ENCODE measurements around the gene MCC. TPM values are rescaled to one million over a fixed set of nuclear protein-coding genes. Genes with fewer than 3 reads are reported as not detected.

The MCC gene
- total RNA-seq, 2 experiments from 2014 or later = 0.25 TPM; not detected in 1

DNA sequence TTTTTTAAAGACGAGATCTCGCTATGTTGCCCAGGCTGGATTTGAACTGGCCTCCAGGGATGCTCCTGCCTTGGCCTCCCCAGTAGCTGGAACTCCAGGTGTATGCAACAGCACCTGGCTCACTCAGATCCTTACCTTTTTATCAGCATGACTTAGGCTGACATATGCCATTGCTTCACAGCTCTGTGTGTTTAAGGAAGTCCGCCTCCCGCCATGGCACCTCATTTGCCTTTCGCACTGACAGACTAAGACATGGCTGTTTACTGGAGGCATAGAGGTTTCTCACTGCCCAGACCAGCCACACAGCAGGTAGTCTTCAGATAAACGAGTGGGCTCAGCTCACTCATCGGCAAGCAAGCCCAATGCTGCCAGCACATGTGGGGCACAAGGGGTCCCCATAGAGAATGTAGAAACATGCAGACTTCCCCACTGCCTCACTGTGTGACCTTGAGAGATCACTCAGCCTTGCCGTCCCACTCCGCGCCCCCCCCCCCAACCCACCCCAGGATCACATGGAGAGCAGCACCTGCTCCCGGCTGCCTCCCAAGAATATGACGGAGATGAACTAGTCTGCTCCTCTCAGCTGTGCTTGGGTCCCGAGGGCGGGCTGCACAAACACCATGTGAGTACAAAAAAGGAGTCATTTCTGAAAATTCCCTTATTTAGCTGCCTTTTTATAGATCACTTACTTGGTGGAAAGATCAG, 448.9 kb downstream of the MCC start:
- Histone ChIP-seq H4K20me1 (ENCODE audit: insufficient read depth, low read length) (no peaks in the 10 kb centered on the region), H3K4me2 (ENCODE audit: low read length) (no peak overlapping the region), H2AFZ (ENCODE audit: low read length) (no peak overlapping the region), H3K36me3 (ENCODE audit: insufficient read depth, low read length) (no peaks in the 10 kb centered on the region), H3K9me2 (ENCODE audit: insufficient read depth, low read length) (no peaks in the 10 kb centered on the region), H3K4me3 (ENCODE audit: low read depth, low read length, poor library complexity, severe bottlenecking) (no peak overlapping the region), H3K79me2 (ENCODE audit: insufficient read depth, low read depth, low read length) (no peaks in the 10 kb centered on the region), H3K27ac (ENCODE audit: low read depth, low read length, poor library complexity, severe bottlenecking) (no peak overlapping the region), H3K4me1 (ENCODE audit: insufficient read depth, low read length, poor library complexity, severe bottlenecking) (no peaks in the 10 kb centered on the region), H3K9me3 (ENCODE audit: low read length) (no peaks in the 10 kb centered on the region)
- no TSS peak for BruUV-seq (replicated peaks)
- ChIA-PET POLR2A (no interaction called here), CTCF (ENCODE audit: unreplicated experiment) (interaction anchor here (0.7 kb wide), 1 partner anchor 9 kb away, joined by 3 read pairs; no protein-coding TSS in a partner anchor)
- no peak for TF ChIP-seq EZH2phosphoT487 (IDR thresholded peaks at IDR 0.05; ENCODE audit: borderline replicate concordance, low read depth, low read length)
- TF ChIP-seq, protein P1, sequence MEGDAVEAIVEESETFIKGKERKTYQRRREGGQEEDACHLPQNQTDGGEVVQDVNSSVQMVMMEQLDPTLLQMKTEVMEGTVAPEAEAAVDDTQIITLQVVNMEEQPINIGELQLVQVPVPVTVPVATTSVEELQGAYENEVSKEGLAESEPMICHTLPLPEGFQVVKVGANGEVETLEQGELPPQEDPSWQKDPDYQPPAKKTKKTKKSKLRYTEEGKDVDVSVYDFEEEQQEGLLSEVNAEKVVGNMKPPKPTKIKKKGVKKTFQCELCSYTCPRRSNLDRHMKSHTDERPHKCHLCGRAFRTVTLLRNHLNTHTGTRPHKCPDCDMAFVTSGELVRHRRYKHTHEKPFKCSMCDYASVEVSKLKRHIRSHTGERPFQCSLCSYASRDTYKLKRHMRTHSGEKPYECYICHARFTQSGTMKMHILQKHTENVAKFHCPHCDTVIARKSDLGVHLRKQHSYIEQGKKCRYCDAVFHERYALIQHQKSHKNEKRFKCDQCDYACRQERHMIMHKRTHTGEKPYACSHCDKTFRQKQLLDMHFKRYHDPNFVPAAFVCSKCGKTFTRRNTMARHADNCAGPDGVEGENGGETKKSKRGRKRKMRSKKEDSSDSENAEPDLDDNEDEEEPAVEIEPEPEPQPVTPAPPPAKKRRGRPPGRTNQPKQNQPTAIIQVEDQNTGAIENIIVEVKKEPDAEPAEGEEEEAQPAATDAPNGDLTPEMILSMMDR (conservative IDR thresholded peaks at IDR 0.05; ENCODE audit: low read length) = no peak
- intact Hi-C loops (cut with micrococcal nuclease; ENCODE audit: unreplicated experiment) = no loop called here
- no peak for DNase-seq (ENCODE audit: low spot score)

DNA sequence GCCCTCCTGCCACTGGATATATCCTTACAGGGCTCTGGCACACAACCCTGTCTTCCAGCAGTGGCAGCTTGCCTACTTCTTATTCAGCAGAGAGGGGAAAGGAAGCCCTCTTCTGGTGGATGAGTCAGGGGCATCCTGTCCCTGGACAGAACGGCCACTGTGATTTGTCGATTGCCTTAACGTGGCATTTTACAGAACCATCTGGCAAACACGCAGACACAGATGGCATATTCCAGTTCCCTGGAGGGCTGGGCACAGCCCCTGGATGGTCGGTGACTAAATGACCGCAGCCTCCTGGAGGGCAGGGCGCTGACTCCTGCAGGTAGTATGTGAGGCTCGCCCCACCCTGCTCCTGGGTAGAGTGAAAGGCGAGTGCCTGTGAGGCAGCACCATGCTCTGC, 449.5 kb downstream of the MCC start:
- no peak for TF ChIP-seq EZH2phosphoT487 (IDR thresholded peaks at IDR 0.05; ENCODE audit: borderline replicate concordance, low read depth, low read length)
- TF ChIP-seq, protein P1 (conservative IDR thresholded peaks at IDR 0.05; ENCODE audit: low read length) = no peak
- H3K9me3 ChIP-seq (ENCODE audit: low read length) = no peaks in the 10 kb centered on the region
- H2AFZ ChIP-seq (ENCODE audit: low read length) = no peak overlapping the region
- no peaks in the 10 kb centered on the region for H4K20me1 ChIP-seq (ENCODE audit: insufficient read depth, low read length)
- intact Hi-C loops (cut with micrococcal nuclease; ENCODE audit: unreplicated experiment) = no loop called here
- H3K4me2 ChIP-seq (ENCODE audit: low read length) = no peak overlapping the region
- no peaks in the 10 kb centered on the region for H3K36me3 ChIP-seq (ENCODE audit: insufficient read depth, low read length)
- no peaks in the 10 kb centered on the region for H3K4me1 ChIP-seq (ENCODE audit: insufficient read depth, low read length, poor library complexity, severe bottlenecking)
- no peaks in the 10 kb centered on the region for H3K79me2 ChIP-seq (ENCODE audit: insufficient read depth, low read depth, low read length)
- ChIA-PET CTCF (ENCODE audit: unreplicated experiment) (interaction anchor here (0.7 kb wide), 1 partner anchor 10 kb away, joined by 3 read pairs; no protein-coding TSS in a partner anchor), POLR2A (no interaction called here)
- no peak for DNase-seq (ENCODE audit: low spot score)
- H3K27ac ChIP-seq (ENCODE audit: low read depth, low read length, poor library complexity, severe bottlenecking) = no peak overlapping the region
- no peak overlapping the region for H3K4me3 ChIP-seq (ENCODE audit: low read depth, low read length, poor library complexity, severe bottlenecking)
- BruUV-seq (replicated peaks) = no TSS peak
- no peaks in the 10 kb centered on the region for H3K9me2 ChIP-seq (ENCODE audit: insufficient read depth, low read length)

DNA sequence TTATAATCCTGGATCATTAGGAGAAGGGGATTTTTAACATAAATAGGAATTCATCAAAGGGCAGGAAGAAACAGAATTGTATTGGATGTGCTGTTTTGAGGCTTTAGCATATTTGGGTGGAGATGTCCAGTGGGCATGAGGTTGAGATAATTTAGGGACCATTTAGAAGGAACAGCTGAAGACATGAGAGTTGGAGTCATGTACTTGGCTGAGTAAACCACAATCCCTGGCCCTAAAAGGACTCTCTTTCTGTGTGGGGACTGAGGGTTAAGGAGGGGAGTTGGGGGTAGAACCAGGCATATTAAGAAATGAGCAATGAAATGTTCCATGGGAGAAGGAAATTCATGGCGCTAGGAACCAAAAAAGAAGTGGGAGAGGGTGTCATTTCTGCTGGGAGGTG, 450.1 kb downstream of the MCC start:
- intact Hi-C loops (cut with micrococcal nuclease; ENCODE audit: unreplicated experiment) = no loop called here
- Histone ChIP-seq H2AFZ (ENCODE audit: low read length) (no peak overlapping the region), H3K27ac (ENCODE audit: low read depth, low read length, poor library complexity, severe bottlenecking) (no peak overlapping the region), H3K36me3 (ENCODE audit: insufficient read depth, low read length) (no peaks in the 10 kb centered on the region), H3K4me1 (ENCODE audit: insufficient read depth, low read length, poor library complexity, severe bottlenecking) (no peaks in the 10 kb centered on the region), H4K20me1 (ENCODE audit: insufficient read depth, low read length) (no peaks in the 10 kb centered on the region), H3K4me3 (ENCODE audit: low read depth, low read length, poor library complexity, severe bottlenecking) (no peak overlapping the region), H3K4me2 (ENCODE audit: low read length) (no peak overlapping the region), H3K9me3 (ENCODE audit: low read length) (no peaks in the 10 kb centered on the region), H3K79me2 (ENCODE audit: insufficient read depth, low read depth, low read length) (no peaks in the 10 kb centered on the region), H3K9me2 (ENCODE audit: insufficient read depth, low read length) (no peaks in the 10 kb centered on the region)
- TF ChIP-seq, protein P1 (conservative IDR thresholded peaks at IDR 0.05; ENCODE audit: low read length) = no peak
- no peak for TF ChIP-seq EZH2phosphoT487 (IDR thresholded peaks at IDR 0.05; ENCODE audit: borderline replicate concordance, low read depth, low read length)
- no peak for DNase-seq (ENCODE audit: low spot score)
- ChIA-PET CTCF (ENCODE audit: unreplicated experiment) (no interaction called here), POLR2A (no interaction called here)
- BruUV-seq (replicated peaks) = no TSS peak
